Measurements from ENCODE around the gene PIK3CB. TPM values are rescaled to one million over a fixed set of nuclear protein-coding genes. Genes with fewer than 3 reads are reported as not detected.

PIK3CB gene
- total RNA-seq, 1 experiment from 2014 or later, result 35.6 TPM

GRCh38 chr3:138846262-138846791, 11.6 kb upstream of the PIK3CB start:
- peaks cover 38 to 49% of the 10 kb centered on the region in 2 experiments for H3K4me1 Mint-ChIP-seq
- H3K9me3 Mint-ChIP-seq, result no peaks in the 10 kb centered on the region

More at GRCh38 chr3:138846262-138846791, 11.6 kb upstream of the PIK3CB start:
- Histone ChIP-seq H2AFZ (ENCODE audit: low read length) (no peak overlapping the region), H3K9me3 (ENCODE audit: control insufficient read depth, low read depth, low read length) (no peaks in the 10 kb centered on the region), H2BK15ac (ENCODE audit: low read depth, low read length) (no peak overlapping the region), H4K8ac (replicated peaks; ENCODE audit: insufficient read length, low read depth, low read length) (peak overlapping the region; percentile 58), H3K23ac (ENCODE audit: insufficient read length, low read depth, low read length) (no peak overlapping the region), H3T11ph (ENCODE audit: low read length) (no peak overlapping the region), H4K20me1 (ENCODE audit: control insufficient read depth, insufficient read depth, insufficient read length) (no peaks in the 10 kb centered on the region), H3K4me2 (ENCODE audit: insufficient read depth, insufficient read length, low read length) (peak overlapping the region; percentile 36), H3K9ac (ENCODE audit: extremely low read depth, insufficient read length, low read length) (peak overlapping the region; percentile 46), H2AK5ac (ENCODE audit: insufficient read length, low read length) (peak overlapping the region; percentile 98), H3K56ac (ENCODE audit: insufficient read length, low read depth, low read length) (peak overlapping the region; percentile 76), H2BK120ac (ENCODE audit: low read depth, low read length, poor library complexity, severe bottlenecking) (peak overlapping the region; percentile 79), H3K4me1 (ENCODE audit: insufficient read depth, low read length) (peaks cover 8% of the 10 kb centered on the region), H2BK5ac (ENCODE audit: insufficient read length, low read length) (peak overlapping the region; percentile 14), H3K14ac (ENCODE audit: insufficient read depth, low read length) (peak overlapping the region; percentile 83; the same call in 1 of the 2 replicates), H3K79me2 (ENCODE audit: insufficient read depth, low read length) (no peaks in the 10 kb centered on the region), H3K23me2 (ENCODE audit: insufficient read length, low read depth, low read length, poor library complexity, severe bottlenecking) (no peaks in the 10 kb centered on the region), H4K5ac (ENCODE audit: insufficient read length, low read depth, low read length) (peak overlapping the region; percentile 98), H4K91ac (ENCODE audit: insufficient read length, low read depth, low read length) (peak overlapping the region; percentile 86), H3K27me3 (ENCODE audit: insufficient read depth, low read length) (no peaks in the 10 kb centered on the region), H3K27ac (ENCODE audit: insufficient read length, low read depth, low read length) (peak overlapping the region; percentile 97), H2BK12ac (ENCODE audit: insufficient read length, low read depth, low read length) (peak overlapping the region; percentile 92), H2BK20ac (ENCODE audit: low read depth, low read length, poor library complexity, severe bottlenecking) (peak overlapping the region; percentile 32), H3K4ac (ENCODE audit: low read depth, low read length) (no peak overlapping the region; the same call in 1 of the 2 replicates), H3K18ac (ENCODE audit: insufficient read length, low read depth, low read length) (peak overlapping the region; percentile 94), H3K79me1 (ENCODE audit: insufficient read depth, low read depth, low read length, poor library complexity, severe bottlenecking) (no peaks in the 10 kb centered on the region)
- H3K36me3 Mint-ChIP-seq (ENCODE audit: insufficient read depth in 1 of 3, low read depth in 3 of 3), result no peaks in the 10 kb centered on the region; a peak in 1 of 7 replicates
- no peak for TF ChIP-seq CTCF (conservative IDR thresholded peaks at IDR 0.05)
- peak overlapping the region in 1 of 2 experiments; percentile 2; a peak in 1 of 5 replicates for H3K4me3 Mint-ChIP-seq
- DNase-seq, result no peak
- H3K27ac Mint-ChIP-seq, result peak overlapping the region; percentile 93 to 98 (median 98)
- no CpG with 5 or more reads among the region's 10 CpGs for WGBS (ENCODE audit: extremely low coverage, insufficient read length, low lambda C conversion rate)
- no peaks in the 10 kb centered on the region for H3K27me3 Mint-ChIP-seq (ENCODE audit: low read depth)
